Measurements from ENCODE around the gene NRXN3.

NRXN3 gene

GRCh38 chr14:79044894-79045624 is 874.9 kb downstream of the NRXN3 start (continued):
- peak; percentile 81 for TF ChIP-seq OSR2 (tag by site-specific recombination; IDR thresholded peaks at IDR 0.05)
- peak; percentile 49; the same call in 1 of the 2 replicates for TF ChIP-seq ZFHX2 (tag by site-specific recombination; conservative IDR thresholded peaks at IDR 0.05)
- 0 out of 2 replicates have a peak, but pooled peaks have one; percentile 33 for TF ChIP-seq KLF10 (tag by site-specific recombination; IDR thresholded peaks at IDR 0.05)
- peak; percentile 59 for TF ChIP-seq ZNF366 (tag by site-specific recombination; conservative IDR thresholded peaks at IDR 0.05)
- 0 out of 2 replicates have a peak, but pooled peaks have one; percentile 59 for TF ChIP-seq ZBTB21 (tag by site-specific recombination; IDR thresholded peaks at IDR 0.05)
- peak; percentile 77 for TF ChIP-seq ZNF843 (tag by site-specific recombination; IDR thresholded peaks at IDR 0.05)
- peak; percentile 59; the same call in 1 of the 2 replicates for TF ChIP-seq KLF17 (tag by site-specific recombination; IDR thresholded peaks at IDR 0.05)
- TF ChIP-seq ZNF24 (tag by site-specific recombination; IDR thresholded peaks at IDR 0.05) = 0 out of 2 replicates have a peak, but pooled peaks have one; percentile 47
- no peak for TF ChIP-seq ZBTB7A (tag by site-specific recombination; IDR thresholded peaks at IDR 0.05; ENCODE audit: low read depth)
- no peak for TF ChIP-seq YY2 (tag by site-specific recombination; IDR thresholded peaks at IDR 0.05)
- TF ChIP-seq ZNF214 (tag by site-specific recombination; IDR thresholded peaks at IDR 0.05; ENCODE audit: borderline replicate concordance) = no peak
- TF ChIP-seq HIC1 (tag by site-specific recombination; IDR thresholded peaks at IDR 0.05) = peak; percentile 42; the same call in 1 of the 2 replicates

- Histone ChIP-seq H3K4me3 (ENCODE audit: low read depth, low read length) (no peak overlapping the region), H3K9me3 (ENCODE audit: control insufficient read depth, insufficient read depth, low read depth, low read length) (no peaks in the 10 kb centered on the region), H3K4me1 (ENCODE audit: control insufficient read depth, insufficient read depth, low read length) (peaks cover 3% of the 10 kb centered on the region; the same call in 1 of the 2 replicates), H3K27ac (ENCODE audit: extremely low read depth, low read depth, low read length) (no peak overlapping the region), H3K36me3 (ENCODE audit: control insufficient read depth in 2 of 2, insufficient read depth in 1 of 2, low read length in 2 of 2) (no peaks in the 10 kb centered on the region)
- POLR2A ChIA-PET = no interaction called here
- CTCF ChIA-PET = interaction anchor here (0.6 to 1.0 kb wide), 2 partner anchors 82 kb away, joined by 3 to 4 read pairs; no protein-coding TSS in a partner anchor
- TF ChIP-seq PATZ1 (tag by site-specific recombination; IDR thresholded peaks at IDR 0.05) = no peak
- TF ChIP-seq ATF2 (tag by site-specific recombination; IDR thresholded peaks at IDR 0.05; ENCODE audit: low read depth) = no peak
- TF ChIP-seq ZNF184 (tag by site-specific recombination; IDR thresholded peaks at IDR 0.05) = no peak
- no peak for TF ChIP-seq ZBTB17 (tag by site-specific recombination; IDR thresholded peaks at IDR 0.05)
- no peak for TF ChIP-seq ZNF510 (tag by site-specific recombination; IDR thresholded peaks at IDR 0.05; ENCODE audit: insufficient replicate concordance)
- TF ChIP-seq REPIN1 (tag by site-specific recombination; IDR thresholded peaks at IDR 0.05; ENCODE audit: low read depth) = no peak
- TF ChIP-seq ZNF701 (tag by site-specific recombination; IDR thresholded peaks at IDR 0.05) = no peak
- no peak for TF ChIP-seq SP2 (tag by site-specific recombination; IDR thresholded peaks at IDR 0.05)
- TF ChIP-seq REST (tag by site-specific recombination; IDR thresholded peaks at IDR 0.05) = no peak
- no peak for TF ChIP-seq ZFHX2 (tag by site-specific recombination; conservative IDR thresholded peaks at IDR 0.05)
- no peak for TF ChIP-seq ZNF366 (tag by site-specific recombination; conservative IDR thresholded peaks at IDR 0.05)
- TF ChIP-seq ZFP41 (tag by site-specific recombination; IDR thresholded peaks at IDR 0.05; ENCODE audit: borderline replicate concordance) = no peak
- TF ChIP-seq HOXC10 (CRISPR knock-in tag; IDR thresholded peaks at IDR 0.05) = no peak
- TF ChIP-seq ZNF792 (tag by site-specific recombination; IDR thresholded peaks at IDR 0.05) = no peak
Observed at GRCh38 chr14:79050787-79051727, 880.9 kb downstream of the NRXN3 start.
